GM12878 (cell line): Measurements from ENCODE around the gene GTF2A1. TPM values are rescaled to one million over a fixed set of nuclear protein-coding genes. Genes with fewer than 3 reads are reported as not detected.

Source experiments
- CEBPB ChIP-seq, 2 experiments: fragments of 150-350 bp in 1 of 2; IDR thresholded peaks; 2 replicates each; pipeline ENCODE4 v1.6.1; 2012 to 2014; ENCODE audit warnings: low read depth in 2 of 2, low read length in 2 of 2, borderline replicate concordance in 1 of 2, inconsistent platforms in 1 of 2
- FOXM1 ChIP-seq: IDR thresholded peaks from 2 replicates; pipeline ENCODE4 v1.6.1; 2012; ENCODE audit warnings: low read depth, mild to moderate bottlenecking, inconsistent platforms, low read length, moderate library complexity
- GATAD2B ChIP-seq: fragments of 450-650 bp; conservative IDR thresholded peaks from 2 replicates; pipeline ENCODE4 v1.6.1; 2017; ENCODE audit warnings: low read depth, mild to moderate bottlenecking, moderate library complexity
- LARP7 ChIP-seq: fragments of 450-650 bp; IDR thresholded peaks from 2 replicates; pipeline ENCODE4 v1.6.1; 2017; ENCODE audit warnings: mild to moderate bottlenecking
- RAD21 ChIP-seq: IDR thresholded peaks from 2 replicates; pipeline ENCODE4 v1.6.1; 2011; ENCODE audit warnings: mild to moderate bottlenecking, low read depth, low read length, moderate library complexity; ENCODE audit not compliant: insufficient read depth
- RB1 ChIP-seq: fragments of 450-650 bp; formaldehyde crosslinking; IDR thresholded peaks from 2 replicates; pipeline ENCODE4 v1.6.1; 2017; ENCODE audit warnings: mild to moderate bottlenecking, borderline replicate concordance
- SIX5 ChIP-seq: IDR thresholded peaks from 2 replicates; pipeline ENCODE4 v1.6.1; 2011; ENCODE audit warnings: mild to moderate bottlenecking, low read depth, low read length, moderate library complexity; ENCODE audit not compliant: severe bottlenecking
- SMC3 ChIP-seq: IDR thresholded peaks from 2 replicates; pipeline ENCODE4 v1.6.1; 2011; ENCODE audit warnings: low read length, improper control_type of control experiment, borderline replicate concordance
- SP1 ChIP-seq: IDR thresholded peaks from one replicate; pipeline ENCODE4 v1.6.1; 2011; ENCODE audit warnings: low read depth, low read length
- YBX1 ChIP-seq: fragments of 450-650 bp; IDR thresholded peaks from 2 replicates; pipeline ENCODE4 v1.6.1; 2016; ENCODE audit warnings: antibody characterized with exemption
- ZNF622 ChIP-seq: fragments of 450-650 bp; IDR thresholded peaks from 2 replicates; pipeline ENCODE4 v1.6.1; 2017; ENCODE audit warnings: mild to moderate bottlenecking, inconsistent platforms
- ZZZ3 ChIP-seq: IDR thresholded peaks from 2 replicates; pipeline ENCODE4 v1.6.1; 2011; ENCODE audit warnings: low read depth; ENCODE audit not compliant: control insufficient read depth, insufficient read length
- polyA plus RNA-seq, 11 experiments: library from polyadenylated mRNA; depleted of rRNA in 4 of 11; unstranded in 6 of 11; stranded (reverse) in 5 of 11; fragments of >200 nt; fragmentation: Nextera tagmentation in 4 of 11; fragmentation: Illumina TruSeq in 1 of 11; extraction: Ambion mirVana in 4 of 11; extraction: Trizol in 1 of 11; gene quantifications; 1 replicate in 1 of 11; 2 replicates in 10 of 11; pipeline versions ENCODE4 v1.2.1 to v1.2.3, GENCODE V29; 2011 to 2016; ENCODE audit warnings: inconsistent platforms in 2 of 11, missing spikeins in 2 of 11, low read depth in 1 of 11
- total RNA-seq, 4 experiments: library from RNA; depleted of rRNA in 3 of 4; stranded (reverse); fragments of >200 nt in 3 of 4; fragmentation: Illumina TruSeq in 1 of 4; extraction: Trizol in 1 of 4; gene quantifications; 2 replicates each; pipeline versions ENCODE4 v1.2.1 to v1.2.3, GENCODE V29; 2013 to 2021
- TF ChIP-seq, protein P1 (sequence below): fragments of 450-650 bp; conservative IDR thresholded peaks from 2 replicates; pipeline ENCODE4 v1.6.1; 2017; ENCODE audit warnings: mild to moderate bottlenecking, moderate library complexity
- TF ChIP-seq, protein P2 (sequence below), 3 experiments: IDR thresholded peaks in 2 of 3; conservative IDR thresholded peaks in 1 of 3; 2 replicates each; pipeline ENCODE4 v1.5.1; 2011; ENCODE audit warnings: low read depth in 3 of 3, low read length in 3 of 3, mild to moderate bottlenecking in 3 of 3, control low read depth in 2 of 3, moderate library complexity in 2 of 3, inconsistent platforms in 1 of 3, mixed read lengths in 1 of 3; ENCODE audit not compliant: control insufficient read depth in 2 of 3, insufficient read depth in 1 of 3; ENCODE audit errors: extremely low read depth in 1 of 3

Gene GTF2A1
- total and polyA plus RNA-seq, 10 of the 15 experiments (the other 5 are each of a cell fraction or from before 2014, with no cell fraction given) = 2.5 to 28.7 (median 14.9) TPM

DNA sequence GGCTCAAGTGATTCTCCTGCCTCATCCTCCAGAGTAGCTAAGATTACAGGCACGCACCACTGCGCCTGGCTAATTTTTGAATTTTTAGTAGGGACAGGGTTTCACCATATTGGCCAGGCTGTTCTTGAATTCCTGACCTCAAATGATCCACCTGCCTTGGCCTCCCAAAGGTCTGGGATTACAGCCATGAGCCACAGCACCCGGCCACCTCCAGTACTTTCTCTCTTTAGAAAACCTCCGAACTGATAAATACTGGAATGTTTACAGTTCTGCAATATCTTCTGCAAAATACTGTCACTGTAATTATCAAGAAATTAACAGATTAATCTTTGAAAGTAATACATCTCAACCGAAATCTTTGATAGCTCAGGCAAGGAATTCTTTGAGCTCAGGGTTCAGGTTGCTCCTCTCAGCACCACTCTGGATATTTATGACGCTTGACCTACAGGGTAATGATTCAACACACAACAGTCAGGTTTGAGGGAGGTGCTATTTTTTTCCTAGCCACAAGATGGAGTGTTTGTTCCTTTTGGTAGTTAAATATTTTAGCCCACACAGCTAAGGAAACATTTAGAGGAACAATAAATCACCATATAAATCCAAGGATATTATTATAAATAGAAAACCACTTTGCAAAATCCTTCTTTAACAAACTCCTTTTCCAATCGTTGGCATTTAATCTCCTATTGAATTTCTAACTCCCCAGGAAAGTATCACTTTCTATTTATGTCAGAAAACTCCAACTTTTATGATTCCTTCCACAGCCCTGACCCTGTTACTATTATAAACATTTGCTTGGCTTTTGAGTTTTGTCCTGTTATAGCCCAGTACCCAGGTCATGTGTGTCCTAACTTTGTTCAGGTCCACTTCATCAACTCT is 48.6 kb upstream of the GTF2A1 start (continued):
- TF ChIP-seq RB1 (no peak), ZZZ3 (no peak), FOXM1 (no peak), SIX5 (no peak), RAD21 (peak; percentile 77), CEBPB (IDR thresholded peaks at IDR 0.05; ENCODE audit: borderline replicate concordance in 1 of 2, low read depth in 2 of 2, low read length in 2 of 2) (no peak), YBX1 (no peak), ZNF622 (no peak), SMC3 (peak; percentile 84; the same call in 1 of the 2 replicates), SP1 (no peak), GATAD2B (no peak), LARP7 (no peak)
- TF ChIP-seq, protein P1, sequence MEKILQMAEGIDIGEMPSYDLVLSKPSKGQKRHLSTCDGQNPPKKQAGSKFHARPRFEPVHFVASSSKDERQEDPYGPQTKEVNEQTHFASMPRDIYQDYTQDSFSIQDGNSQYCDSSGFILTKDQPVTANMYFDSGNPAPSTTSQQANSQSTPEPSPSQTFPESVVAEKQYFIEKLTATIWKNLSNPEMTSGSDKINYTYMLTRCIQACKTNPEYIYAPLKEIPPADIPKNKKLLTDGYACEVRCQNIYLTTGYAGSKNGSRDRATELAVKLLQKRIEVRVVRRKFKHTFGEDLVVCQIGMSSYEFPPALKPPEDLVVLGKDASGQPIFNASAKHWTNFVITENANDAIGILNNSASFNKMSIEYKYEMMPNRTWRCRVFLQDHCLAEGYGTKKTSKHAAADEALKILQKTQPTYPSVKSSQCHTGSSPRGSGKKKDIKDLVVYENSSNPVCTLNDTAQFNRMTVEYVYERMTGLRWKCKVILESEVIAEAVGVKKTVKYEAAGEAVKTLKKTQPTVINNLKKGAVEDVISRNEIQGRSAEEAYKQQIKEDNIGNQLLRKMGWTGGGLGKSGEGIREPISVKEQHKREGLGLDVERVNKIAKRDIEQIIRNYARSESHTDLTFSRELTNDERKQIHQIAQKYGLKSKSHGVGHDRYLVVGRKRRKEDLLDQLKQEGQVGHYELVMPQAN = no peak
- TF ChIP-seq, protein P2, sequence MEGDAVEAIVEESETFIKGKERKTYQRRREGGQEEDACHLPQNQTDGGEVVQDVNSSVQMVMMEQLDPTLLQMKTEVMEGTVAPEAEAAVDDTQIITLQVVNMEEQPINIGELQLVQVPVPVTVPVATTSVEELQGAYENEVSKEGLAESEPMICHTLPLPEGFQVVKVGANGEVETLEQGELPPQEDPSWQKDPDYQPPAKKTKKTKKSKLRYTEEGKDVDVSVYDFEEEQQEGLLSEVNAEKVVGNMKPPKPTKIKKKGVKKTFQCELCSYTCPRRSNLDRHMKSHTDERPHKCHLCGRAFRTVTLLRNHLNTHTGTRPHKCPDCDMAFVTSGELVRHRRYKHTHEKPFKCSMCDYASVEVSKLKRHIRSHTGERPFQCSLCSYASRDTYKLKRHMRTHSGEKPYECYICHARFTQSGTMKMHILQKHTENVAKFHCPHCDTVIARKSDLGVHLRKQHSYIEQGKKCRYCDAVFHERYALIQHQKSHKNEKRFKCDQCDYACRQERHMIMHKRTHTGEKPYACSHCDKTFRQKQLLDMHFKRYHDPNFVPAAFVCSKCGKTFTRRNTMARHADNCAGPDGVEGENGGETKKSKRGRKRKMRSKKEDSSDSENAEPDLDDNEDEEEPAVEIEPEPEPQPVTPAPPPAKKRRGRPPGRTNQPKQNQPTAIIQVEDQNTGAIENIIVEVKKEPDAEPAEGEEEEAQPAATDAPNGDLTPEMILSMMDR (IDR thresholded peaks at IDR 0.05 in 2 of 3, conservative IDR thresholded peaks at IDR 0.05 in 1 of 3; ENCODE audit: control insufficient read depth in 2 of 3, extremely low read depth in 1 of 3, insufficient read depth in 1 of 3, low read depth in 3 of 3, low read length in 3 of 3) = peak; percentile 58 to 76 (median 63)
